ENCODE results near the gene SLC5A5. TPM values are rescaled to one million over a fixed set of nuclear protein-coding genes. Genes with fewer than 3 reads are reported as not detected.
A peak's percentile ranks its signal among the peaks of the same experiment; 100 is the strongest.
"Not testable (repeated sequence)": the region's sequence is repeated elsewhere in the genome, so short reads cannot be mapped to it uniquely, and the experiment has no call there.

Gene SLC5A5
- total RNA-seq, 1 donor from 2014 or later: not detected

GRCh38 chr19:17871032-17871877 is 490 bp upstream of the SLC5A5 start:
- DNase-seq (ENCODE audit: low read depth): no peak

GRCh38 chr19:17872251-17873001 is 681 bp downstream of the SLC5A5 start:
- DNase-seq (ENCODE audit: low read depth): no peak

GRCh38 chr19:17873786-17874757 is 2.3 kb downstream of the SLC5A5 start:
- DNase-seq (ENCODE audit: low read depth): no peak

- no peak for DNase-seq (ENCODE audit: low read depth)
These were observed 3.0 kb downstream of the SLC5A5 start for GRCh38 chr19:17874758-17875135.

GRCh38 chr19:17877696-17878095 is 6.0 kb downstream of the SLC5A5 start:
- DNase-seq (ENCODE audit: low read depth): no peak

- DNase-seq (ENCODE audit: low read depth): no peak
These were observed 7.7 kb downstream of the SLC5A5 start for GRCh38 chr19:17879466-17879865.

- DNase-seq (ENCODE audit: low read depth): no peak
These were observed 10.0 kb downstream of the SLC5A5 start for GRCh38 chr19:17881701-17882100.

GRCh38 chr19:17883627-17884410 is 12.1 kb downstream of the SLC5A5 start:
- no peak for DNase-seq (ENCODE audit: low read depth)

GRCh38 chr19:17886515-17886914 is 14.8 kb downstream of the SLC5A5 start:
- DNase-seq (ENCODE audit: low read depth): no peak

GRCh38 chr19:17887221-17887620 is 15.5 kb downstream of the SLC5A5 start:
- DNase-seq (ENCODE audit: low read depth): not testable (repeated sequence)

GRCh38 chr19:17888260-17888659 is 16.5 kb downstream of the SLC5A5 start:
- no peak for DNase-seq (ENCODE audit: low read depth)

- DNase-seq (ENCODE audit: low read depth): peak; percentile 65
These were observed 18.0 kb downstream of the SLC5A5 start for GRCh38 chr19:17889609-17890214.

- DNase-seq (ENCODE audit: low read depth): no peak
These were observed 22.0 kb downstream of the SLC5A5 start for GRCh38 chr19:17893766-17894165.

- DNase-seq (ENCODE audit: low read depth): peak; percentile 95
These were observed 31.0 kb downstream of the SLC5A5 start for GRCh38 chr19:17902701-17903100.

- DNase-seq (ENCODE audit: low read depth): no peak
These were observed 36.5 kb downstream of the SLC5A5 start for GRCh38 chr19:17908244-17908643.

GRCh38 chr19:17909003-17909732 is 37.4 kb downstream of the SLC5A5 start:
- DNase-seq (ENCODE audit: low read depth): no peak

GRCh38 chr19:17910791-17911360 is 39.1 kb downstream of the SLC5A5 start:
- DNase-seq (ENCODE audit: low read depth): no peak

GRCh38 chr19:17915940-17916593 is 44.3 kb downstream of the SLC5A5 start:
- no peak for DNase-seq (ENCODE audit: low read depth)

All from myocyte (in vitro differentiated cells).